NCI-H2107 treated with DMSO at 0.1 percent for 48 hours (cell line): ENCODE measurements around the gene PARD3B.
"Not testable (repeated sequence)": the region's sequence is repeated elsewhere in the genome, so short reads cannot be mapped to it uniquely, and the experiment has no call there.

ENCODE experiments used
- DNase-seq: peaks from one replicate; lab custom pipeline; 2025; ENCODE audit not compliant: unreplicated experiment; lab: John Stamatoyannopoulos, UW

The PARD3B gene

DNA sequence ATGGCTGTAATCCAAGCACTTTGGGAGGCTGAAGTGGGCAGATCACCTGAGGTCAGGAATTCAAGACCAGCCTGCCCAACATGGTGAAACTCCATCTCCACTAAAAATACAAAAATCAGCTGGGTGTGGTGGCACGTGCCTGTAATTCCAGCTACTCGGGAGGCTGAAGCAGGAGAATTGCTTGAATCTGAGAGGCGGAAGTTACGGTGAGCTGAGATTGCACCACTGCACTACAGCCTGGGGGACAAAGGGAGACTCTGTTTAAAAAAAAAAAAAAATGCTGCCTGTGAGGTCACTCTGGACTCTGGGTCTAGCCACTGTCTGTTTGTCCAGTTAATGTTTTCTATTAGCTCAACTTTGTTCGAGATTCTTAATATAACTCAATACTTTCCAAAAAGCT lies 673.5 kb downstream of the PARD3B start:
- DNase-seq, result not testable (repeated sequence)

DNA sequence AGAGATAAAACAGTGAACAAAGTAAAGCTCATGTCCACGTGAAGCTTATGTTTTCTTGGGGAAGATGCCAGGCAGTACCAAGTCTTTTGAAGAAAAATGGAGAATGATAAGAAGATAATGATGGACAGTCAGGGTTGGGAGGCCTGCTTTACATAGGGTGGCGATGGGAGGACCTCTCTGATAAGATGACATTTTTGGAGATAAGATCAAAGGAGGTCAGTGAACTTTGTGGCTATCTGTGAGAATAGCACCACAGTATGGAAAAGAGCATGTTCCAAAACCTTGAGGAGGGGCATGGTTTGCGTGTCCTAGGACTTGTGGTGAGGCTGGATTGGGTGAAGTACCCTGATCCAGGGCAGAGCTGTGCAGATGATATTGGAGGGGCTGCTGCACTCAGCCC lies 675.3 kb downstream of the PARD3B start:
- no peak for DNase-seq

DNA sequence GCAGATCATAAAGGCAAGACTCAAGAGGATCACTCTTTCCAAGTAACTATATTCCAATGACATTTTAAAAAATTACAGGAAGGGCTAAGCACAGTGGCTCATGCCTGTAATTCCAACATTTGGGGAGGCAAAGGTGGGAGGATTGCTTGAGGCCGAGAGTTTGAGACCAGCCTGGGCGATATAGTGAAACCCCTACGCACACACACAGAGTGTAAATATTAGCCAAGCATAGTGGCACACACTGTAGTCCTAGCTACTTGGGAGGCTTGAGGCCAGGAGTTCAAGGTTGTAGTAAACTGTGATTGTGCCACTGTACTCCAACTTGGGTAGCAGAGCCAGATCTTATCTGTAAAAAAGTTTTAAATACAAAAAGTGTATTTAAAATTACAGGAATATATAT lies 686.8 kb downstream of the PARD3B start:
- DNase-seq, result no peak

DNA sequence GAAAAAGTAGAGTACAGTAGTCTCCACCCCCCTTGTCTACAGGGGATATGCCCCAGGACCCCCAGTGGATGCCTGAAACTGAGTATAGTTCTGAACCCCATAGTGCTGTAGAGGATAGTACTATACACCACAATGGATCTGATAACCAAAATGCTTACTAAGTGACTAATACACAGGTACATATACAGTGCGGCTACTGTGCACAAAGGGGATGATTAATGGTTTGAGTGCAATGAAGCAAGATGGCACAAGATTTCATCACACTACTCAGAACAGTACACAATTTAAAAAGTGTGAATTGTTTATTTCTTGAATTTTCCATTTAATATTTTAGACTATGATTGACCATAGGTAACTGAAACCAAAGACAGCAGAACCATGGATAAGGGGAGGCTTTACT lies 690.2 kb downstream of the PARD3B start:
- no peak for DNase-seq

DNA sequence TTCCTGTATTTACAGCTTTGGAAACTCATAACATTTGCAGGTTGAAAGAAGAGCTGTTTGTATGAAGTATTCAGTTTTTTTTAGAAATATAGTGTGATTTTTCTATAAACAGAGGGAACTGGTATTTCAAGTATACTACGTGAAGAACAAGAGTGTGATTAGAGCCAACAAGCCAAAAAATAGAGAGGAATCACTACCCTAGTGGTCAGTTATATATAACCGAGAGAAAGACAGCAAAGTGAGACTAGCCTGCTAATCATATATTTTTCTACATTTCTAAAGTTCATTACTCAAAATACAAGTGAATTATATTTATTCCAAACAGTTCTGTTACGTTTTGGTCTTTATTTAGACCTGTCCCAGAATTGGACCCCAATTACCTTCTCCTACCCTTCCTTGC lies 692.2 kb downstream of the PARD3B start:
- no peak for DNase-seq

DNA sequence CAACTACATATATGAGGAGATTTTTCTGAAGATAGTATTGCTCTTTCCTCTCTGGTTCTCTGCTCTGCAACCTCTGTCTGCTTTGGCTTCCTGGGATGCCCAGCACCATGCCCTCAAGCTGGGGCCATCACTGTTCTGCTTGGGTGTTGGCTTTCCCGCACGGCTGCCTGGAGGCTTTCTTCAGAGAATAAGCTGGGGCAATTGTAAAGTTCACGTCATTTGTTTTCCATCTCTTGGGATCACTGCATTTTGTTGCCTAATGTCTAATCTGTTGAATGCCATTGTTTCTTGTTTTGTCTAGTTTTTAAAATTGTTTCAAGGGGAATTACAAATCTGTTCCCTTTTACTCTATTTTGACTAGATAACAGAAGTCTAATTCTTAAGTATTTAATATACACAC lies 699.7 kb downstream of the PARD3B start:
- DNase-seq, result no peak

DNA sequence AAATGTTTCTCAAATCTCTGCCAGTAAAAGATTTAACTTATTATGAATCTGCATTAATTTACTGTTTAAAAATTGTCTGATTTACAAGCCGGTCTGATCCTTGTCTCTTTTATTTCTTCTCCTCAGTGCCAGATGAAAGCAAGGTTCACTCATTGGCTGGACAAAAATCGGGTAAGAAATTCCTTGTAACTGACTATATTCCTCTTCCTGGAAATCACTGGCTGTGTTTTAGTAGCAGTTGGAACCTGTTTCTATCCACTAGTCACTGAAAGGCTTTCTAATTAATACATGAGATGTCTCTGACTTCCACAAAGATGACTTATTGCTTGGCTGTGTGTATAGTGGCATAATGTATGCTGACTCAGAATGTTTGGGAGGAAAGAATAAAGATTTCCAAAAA lies 700.4 kb downstream of the PARD3B start:
- DNase-seq, result no peak

DNA sequence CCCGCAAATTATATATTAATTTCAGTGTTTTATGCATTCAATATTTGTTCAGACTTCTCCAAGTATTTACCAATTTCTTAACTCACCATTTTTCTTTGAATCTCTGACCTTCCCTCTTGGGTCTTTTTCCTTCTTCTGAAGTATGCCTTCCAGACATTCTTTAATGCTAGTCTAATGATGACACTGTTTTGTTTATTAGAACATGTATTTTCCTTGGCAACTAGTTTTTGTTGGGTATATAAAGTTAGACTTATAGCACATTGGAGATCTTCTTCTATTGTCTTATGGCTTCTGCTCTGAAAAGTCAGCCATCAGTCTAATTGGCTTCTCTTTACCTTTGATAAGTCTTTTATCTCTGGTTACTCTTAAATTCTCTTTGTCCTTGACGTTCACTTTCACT lies 713.8 kb downstream of the PARD3B start:
- no peak for DNase-seq

DNA sequence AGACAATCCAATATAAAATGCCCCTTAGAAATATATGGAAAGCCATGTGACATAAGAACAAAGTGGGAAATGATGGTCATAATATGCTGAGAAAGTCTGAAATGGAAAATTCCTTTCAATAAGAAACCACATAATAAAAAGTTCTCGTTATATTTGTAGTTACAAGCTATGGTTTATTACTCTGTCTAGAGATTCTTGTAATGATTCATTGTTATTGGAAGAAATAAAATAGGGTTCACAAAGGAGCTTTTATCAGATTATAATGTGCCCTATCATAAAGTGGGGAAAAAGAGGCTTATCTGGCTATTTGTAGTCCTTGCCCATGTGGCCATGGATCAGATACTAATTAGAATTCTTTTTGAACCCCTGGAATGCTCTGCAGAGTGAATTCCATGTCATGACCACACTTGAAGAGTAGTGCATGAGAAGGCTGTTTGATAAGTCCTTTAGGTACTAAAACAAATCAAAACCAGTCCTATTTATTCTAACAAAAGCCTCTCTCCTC lies 716.3 kb downstream of the PARD3B start:
- no peak for DNase-seq

DNA sequence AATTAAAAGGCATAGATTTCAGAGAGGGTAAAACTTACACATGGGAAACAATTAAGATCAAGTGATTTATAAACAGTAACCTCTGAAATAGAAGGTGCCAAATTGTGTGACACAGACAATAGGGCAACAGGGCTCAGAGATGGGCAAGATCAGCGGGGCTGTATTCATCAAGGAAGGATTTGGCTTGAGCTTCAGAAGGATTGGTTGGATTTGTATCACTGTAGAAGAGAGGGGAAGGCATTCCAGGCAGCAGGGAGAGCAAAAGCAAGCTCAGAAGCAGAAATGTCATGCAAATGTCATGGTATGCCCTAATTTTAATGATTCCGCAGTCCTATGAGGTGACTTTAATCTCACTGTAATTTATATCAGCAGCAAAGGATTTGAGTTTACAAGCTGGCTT lies 722.0 kb downstream of the PARD3B start:
- no peak for DNase-seq

DNA sequence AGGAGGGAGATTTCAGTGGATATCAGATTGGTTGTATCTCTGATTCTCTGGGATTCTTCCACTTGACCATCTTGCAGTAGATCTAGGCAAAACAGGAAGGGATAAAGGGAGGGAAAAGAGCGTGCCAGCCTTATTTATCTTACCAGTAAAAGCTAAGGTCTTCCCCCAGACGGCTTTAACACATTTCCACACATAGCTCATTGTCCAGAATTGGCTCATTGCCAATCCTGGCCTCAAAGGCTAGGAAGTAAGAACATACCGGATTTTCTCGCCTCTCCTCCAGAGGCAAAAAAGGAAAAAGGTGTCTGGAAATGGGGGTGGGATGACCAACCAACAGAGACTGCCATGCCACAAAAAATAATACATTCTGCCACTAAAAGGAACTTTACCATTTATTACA lies 725.4 kb downstream of the PARD3B start:
- no peak for DNase-seq

DNA sequence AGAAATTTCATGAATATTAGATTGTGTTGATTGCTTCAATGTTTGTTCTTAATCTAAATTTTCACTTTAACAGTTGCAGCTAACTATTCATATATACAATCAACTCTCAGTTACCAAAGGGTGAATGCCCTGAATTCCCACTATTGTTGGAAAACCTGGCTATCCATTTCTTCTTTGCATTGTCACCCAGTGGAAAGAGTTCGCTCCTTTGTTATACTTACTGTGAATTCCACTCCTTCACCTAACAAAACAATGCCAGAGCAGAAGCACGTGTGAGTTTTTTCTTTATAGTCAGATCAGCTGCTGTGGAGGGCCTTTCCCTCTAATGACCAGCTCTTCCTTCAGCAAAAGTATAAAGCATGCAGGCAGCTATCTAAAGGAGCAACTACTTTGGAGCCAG lies 727.9 kb downstream of the PARD3B start:
- DNase-seq, result no peak

DNA sequence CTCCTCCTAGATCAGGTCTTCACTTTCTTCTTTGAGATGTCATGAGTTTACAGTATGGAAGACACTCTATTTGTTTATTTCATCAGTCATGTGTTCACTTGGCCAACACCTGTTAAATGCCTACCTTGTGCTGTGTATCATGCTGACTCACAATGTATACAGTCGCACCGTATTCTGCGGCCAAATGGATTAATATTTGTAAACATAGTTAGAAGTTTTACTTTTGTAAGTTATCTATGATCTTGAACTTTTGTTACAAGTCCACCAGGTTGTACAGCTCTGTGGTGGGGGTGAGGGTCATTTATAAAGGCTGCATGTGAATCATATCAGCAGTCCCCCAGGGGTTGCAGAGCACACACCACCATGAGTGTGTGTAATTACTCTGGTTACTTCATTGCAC lies 728.4 kb downstream of the PARD3B start:
- no peak for DNase-seq

DNA sequence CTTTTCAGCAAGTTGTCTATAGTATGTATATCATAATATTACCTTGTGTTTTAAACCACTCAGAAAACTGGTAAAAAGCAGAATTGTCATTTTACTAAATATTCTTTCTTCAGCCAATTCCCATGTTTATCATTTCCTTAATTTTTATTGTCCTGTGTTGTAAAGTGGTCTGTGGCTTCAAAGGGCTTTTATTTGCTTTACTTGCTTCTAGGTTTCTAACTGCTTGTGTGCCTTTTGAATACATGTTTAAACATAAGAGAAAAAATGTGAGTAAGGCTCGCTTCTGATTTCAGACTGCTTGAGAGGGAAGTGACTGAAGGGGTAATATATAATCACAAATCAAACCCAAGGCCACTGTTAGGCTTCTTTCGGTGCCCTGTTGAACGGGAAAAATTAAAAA lies 729.5 kb downstream of the PARD3B start:
- no peak for DNase-seq

DNA sequence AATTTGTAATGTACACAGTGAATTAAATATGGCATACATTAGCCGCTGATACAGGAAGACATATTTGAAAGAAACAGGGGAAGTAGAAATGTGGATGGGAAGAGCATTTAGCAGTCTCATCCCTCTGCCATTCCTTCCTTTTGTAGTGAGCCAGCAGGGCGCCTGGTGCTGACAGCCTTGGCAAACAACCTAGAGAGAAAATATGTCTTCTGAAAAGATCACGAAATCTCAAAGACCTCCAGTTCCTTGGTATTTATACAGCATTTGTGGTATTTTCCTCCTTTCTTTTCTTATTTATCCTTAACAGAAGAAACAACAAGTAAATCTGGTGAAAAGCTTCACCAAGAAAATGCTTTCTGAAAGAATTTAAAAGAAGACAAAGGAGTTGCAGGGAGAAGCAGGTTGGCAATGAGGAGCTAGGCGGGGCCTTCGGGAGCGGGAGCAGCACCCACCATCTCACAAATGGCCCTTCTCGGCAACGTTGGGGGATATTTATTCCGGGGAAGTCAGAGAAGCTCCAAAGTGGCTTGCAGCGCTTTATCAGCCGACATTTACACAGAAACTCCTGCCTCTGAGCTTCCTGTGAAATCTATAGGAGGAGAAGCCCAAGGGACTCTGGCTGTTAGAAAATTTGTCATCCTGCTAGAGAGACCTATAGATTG lies 731.0 kb downstream of the PARD3B start:
- DNase-seq, result no peak

DNA sequence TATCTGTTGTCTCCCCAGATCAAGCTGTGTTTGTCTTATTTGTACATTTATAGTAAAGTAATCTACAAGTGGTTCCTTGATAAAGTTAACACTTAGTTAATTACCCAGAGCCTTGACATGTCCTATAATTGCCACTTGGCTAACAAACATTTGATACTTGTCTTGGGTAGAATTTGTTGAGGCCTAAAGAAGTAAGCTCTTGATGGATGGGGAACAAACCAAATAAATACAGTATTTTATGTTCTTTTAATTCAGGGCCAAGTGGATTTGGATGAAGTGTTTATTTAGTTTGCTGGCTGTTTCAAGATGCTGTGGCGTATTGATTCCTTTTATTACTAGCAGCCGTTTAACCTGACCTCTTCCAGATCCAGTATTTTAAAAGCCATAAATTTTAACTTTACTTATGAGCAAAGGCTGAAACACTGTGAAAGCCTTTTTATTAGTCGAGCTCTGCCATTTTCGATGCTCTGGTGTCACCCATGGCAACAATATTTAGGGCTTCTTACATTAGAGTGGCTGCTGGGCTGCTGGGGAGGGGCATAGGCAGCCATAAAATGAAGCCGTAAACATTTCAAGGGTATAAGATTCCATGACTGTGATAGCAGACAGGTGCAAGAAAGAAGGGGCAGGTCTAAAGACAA lies 735.4 kb downstream of the PARD3B start:
- peak; percentile 89 for DNase-seq

DNA sequence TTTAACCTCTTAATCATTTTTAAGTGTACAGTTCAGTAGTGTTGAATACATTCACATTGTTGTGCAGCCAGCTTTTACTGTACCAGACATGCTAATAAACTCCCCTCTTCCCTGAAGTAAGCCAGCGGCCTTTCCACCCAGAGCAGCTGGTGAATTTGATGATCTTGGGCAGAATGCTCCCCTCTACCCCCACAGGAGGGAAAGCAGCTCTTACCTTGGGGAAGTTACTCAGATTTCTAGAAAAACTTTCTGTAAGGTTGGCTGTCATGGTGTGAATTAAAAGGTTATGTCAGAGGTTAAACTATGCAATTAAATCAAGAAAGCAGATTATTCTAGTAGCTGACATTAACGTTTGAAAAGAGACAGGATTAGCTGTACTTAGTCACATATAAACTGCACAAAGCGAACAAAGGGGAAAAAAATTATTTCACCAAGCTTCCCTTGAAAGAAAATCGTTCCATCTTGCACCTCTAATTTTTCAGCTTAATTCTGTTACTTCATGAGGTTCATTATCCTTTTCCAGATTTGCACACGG lies 738.5 kb downstream of the PARD3B start:
- DNase-seq, result no peak

DNA sequence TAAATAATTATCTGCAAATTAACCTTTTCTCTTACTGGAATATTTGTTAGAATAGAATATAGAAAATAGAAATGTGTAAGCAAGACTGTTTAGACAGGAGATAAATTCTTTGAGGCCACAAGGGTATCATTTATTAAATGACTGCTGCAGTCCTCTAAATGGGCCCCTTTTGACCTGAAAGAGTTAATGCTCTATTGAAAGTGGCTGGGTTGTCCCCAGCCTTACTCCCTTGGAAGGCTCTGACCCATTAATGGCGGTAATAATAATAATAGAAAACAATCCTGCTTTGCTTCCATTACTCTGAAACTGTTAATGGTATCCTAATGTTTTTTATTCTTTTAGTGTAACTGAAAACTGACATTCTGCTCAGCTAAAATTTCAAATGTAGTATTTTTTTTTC lies 739.1 kb downstream of the PARD3B start:
- DNase-seq, result no peak

DNA sequence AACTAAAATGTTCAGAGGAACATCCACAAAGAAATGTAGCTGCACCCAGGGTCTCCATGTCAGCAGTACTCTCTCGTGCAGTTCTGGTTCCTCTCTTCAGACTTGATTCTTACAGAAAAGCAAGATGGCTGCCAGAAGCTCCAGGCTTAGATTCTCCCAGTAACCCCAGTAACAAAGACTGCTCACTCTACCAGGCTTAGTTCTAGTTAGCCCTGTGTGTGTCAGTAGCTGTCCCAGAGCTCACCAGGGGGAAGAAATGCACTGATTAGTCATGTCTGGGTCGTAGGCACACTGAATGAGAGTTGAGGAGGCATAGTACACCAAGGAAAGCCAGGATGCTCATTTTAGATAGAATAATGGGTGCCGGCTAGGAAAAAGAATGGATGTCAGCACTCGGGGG lies 742.0 kb downstream of the PARD3B start:
- DNase-seq, result no peak

DNA sequence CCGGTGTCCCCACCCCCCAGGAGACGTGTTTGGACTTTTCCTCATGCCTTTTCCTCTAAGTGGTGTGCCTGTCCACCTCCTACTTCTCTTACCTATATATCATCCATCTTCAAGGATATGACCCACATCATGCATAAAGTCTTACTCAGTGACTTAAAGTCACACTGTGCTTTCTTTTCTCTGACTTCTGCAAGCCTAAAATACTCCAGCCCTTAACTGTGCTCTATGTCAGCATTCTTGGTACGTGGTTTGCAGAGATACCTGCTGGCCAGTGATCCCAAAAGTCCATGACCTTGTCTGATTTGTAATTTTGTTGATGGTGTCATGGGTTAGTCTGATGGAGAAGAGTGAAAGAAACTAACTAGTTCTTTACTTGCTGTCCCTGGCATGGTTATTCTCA lies 743.4 kb downstream of the PARD3B start:
- DNase-seq, result no peak

DNA sequence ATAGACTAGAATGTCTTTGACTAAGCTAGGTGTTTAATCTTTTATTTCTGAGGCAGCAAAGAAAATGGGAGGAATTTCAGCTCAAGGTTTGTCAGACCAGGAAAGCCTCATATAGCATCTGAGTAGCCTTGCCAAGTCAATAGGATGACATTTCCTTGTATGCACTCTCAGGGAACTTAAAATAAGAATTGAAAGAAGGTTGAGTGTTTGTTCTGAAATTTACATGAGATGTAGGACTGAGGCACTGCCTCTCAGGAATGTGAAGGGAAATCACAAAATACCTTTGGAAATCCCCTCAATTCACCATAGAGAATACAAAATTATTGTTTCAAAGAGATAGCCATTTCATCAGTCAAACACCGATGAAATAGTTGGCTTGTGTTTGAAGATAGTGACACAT lies 745.0 kb downstream of the PARD3B start:
- no peak for DNase-seq

DNA sequence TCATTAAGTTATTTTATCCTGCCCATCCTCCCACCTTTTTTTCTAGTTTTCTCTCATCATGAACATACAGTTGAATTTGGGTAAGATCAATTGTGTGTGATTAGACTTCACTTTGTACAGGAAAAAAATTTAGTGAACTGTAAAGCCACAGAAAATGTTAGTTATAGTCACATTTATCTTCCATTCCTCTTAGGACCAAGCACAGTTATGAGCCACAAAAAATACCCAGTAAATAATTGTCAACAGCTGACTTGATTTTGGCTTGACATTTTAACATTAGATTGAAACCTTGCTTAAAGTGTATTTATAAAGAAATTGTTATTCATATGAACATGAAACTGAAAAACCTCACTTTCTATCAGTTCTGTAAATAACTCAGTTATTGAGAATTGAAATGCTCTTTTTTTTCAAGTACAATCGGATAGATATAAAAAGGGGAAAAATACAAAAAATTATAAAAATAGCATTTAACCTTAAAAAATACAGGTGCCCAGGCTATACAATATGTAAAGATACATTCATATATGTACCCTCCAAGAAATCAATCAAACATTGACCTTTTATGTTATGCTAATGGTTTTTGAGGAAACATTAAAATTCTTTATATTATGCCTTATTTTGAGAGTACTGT lies 747.5 kb downstream of the PARD3B start:
- no peak for DNase-seq
